T-helper 2 cell treated with Interferon-gamma antibody and Interleukin-4, amounts not matched to agents 100 ng/mL and 5 ng/mL, for 36 hours (primary cell): ENCODE results near the gene ACOX1. TPM values are rescaled to one million over a fixed set of nuclear protein-coding genes. Genes with fewer than 3 reads are reported as not detected.

Experiments used
- intact Hi-C: fragments of 100-400 bp; cut with micrococcal nuclease; formaldehyde crosslinking; loops from one replicate; pipeline ENCODE4 v1.15.1; 2023
- total RNA-seq: library from RNA; stranded (reverse); gene quantifications from 2 replicates; pipeline ENCODE4 v1.2.3, GENCODE V29; 2022

Gene ACOX1
- 29.0 and 29.4 TPM in 2 replicates for total RNA-seq

GRCh38 chr17:75978938-75979704 is at the start of gene ACOX1, which contains the start of gene TEN1:
Gene ACOX1 (minus strand): TSS chr17:75979166. CDS start chr17:75979073, 93 bp downstream.
Gene TEN1 (plus strand): TSS chr17:75979240. CDS start chr17:75986193, 6,953 bp downstream.
- intact Hi-C loops: loop anchor here (1.0 kb wide), 3 partner anchors 38 to 93 kb away; partner anchors contain the start of genes FBF1 and SRP68

GRCh38 chr17:76027159-76027839 is 48.3 kb upstream of the ACOX1 start, which contains the start of gene EVPL:
Gene EVPL (minus strand): TSS chr17:76027306. CDS start chr17:76027198, 108 bp downstream.
- intact Hi-C loops: no loop called here

GRCh38 chr17:76026714-76027158 is 47.8 kb upstream of the ACOX1 start:
- intact Hi-C loops: no loop called here

- intact Hi-C loops: no loop called here
These were observed 46.3 kb upstream of the ACOX1 start for GRCh38 chr17:76025294-76025693.

- intact Hi-C loops: no loop called here
These were observed 45.4 kb upstream of the ACOX1 start for GRCh38 chr17:76024353-76024752.

- intact Hi-C loops: no loop called here
These were observed 44.9 kb upstream of the ACOX1 start for GRCh38 chr17:76023900-76024237.

GRCh38 chr17:76022973-76023899 is 44.3 kb upstream of the ACOX1 start:
- intact Hi-C loops: no loop called here

- intact Hi-C loops: no loop called here
These were observed 43.3 kb upstream of the ACOX1 start for GRCh38 chr17:76022285-76022684.

- intact Hi-C loops: no loop called here
These were observed 41.0 kb upstream of the ACOX1 start for GRCh38 chr17:76019833-76020467.

- intact Hi-C loops: no loop called here
These were observed 39.8 kb upstream of the ACOX1 start for GRCh38 chr17:76018801-76019200.

- intact Hi-C loops: no loop called here
These were observed 39.3 kb upstream of the ACOX1 start for GRCh38 chr17:76018340-76018680.

- intact Hi-C loops: no loop called here
These were observed 38.7 kb upstream of the ACOX1 start for GRCh38 chr17:76017481-76018339.

- intact Hi-C loops: loop anchor here (1.0 kb wide), 2 partner anchors 264 to 284 kb away; no protein-coding TSS in a partner anchor
These were observed 35.9 kb upstream of the ACOX1 start for GRCh38 chr17:76014925-76015261.

GRCh38 chr17:76014100-76014924 is 35.3 kb upstream of the ACOX1 start:
- intact Hi-C loops: loop anchor here (1.0 kb wide), 2 partner anchors 265 to 285 kb away; no protein-coding TSS in a partner anchor

GRCh38 chr17:76013377-76013932 is 34.5 kb upstream of the ACOX1 start:
- intact Hi-C loops: no loop called here

GRCh38 chr17:76011951-76012350 is 33.0 kb upstream of the ACOX1 start:
- intact Hi-C loops: no loop called here

GRCh38 chr17:76009969-76010661 is 31.1 kb upstream of the ACOX1 start:
- intact Hi-C loops: no loop called here

GRCh38 chr17:76009447-76009846 is 30.5 kb upstream of the ACOX1 start:
- intact Hi-C loops: no loop called here
